Measurements from ENCODE around the gene ZNF107. TPM values are rescaled to one million over a fixed set of nuclear protein-coding genes. Genes with fewer than 3 reads are reported as not detected.

Gene ZNF107
- total and polyA plus RNA-seq, 12 donors, result 0.75 to 2.8 (median 1.7) TPM

GRCh38 chr7:64642875-64643274 is 23.1 kb upstream of the ZNF107 start:
- Histone ChIP-seq H3K27ac (no peak overlapping the region), H3K36me3 (no peaks in the 10 kb centered on the region), H3K9me3 (peaks cover 0 to 17% (median 0%) of the 10 kb centered on the region in 11 donors), H3K27me3 (no peaks in the 10 kb centered on the region), H3K4me1 (no peaks in the 10 kb centered on the region), H3K4me3 (no peak overlapping the region)
- TF ChIP-seq CTCF (IDR thresholded peaks at IDR 0.05), result no peak
- DNase-seq (no peak), ATAC-seq (no peak)
- whole genome bisulfite sequencing, 2 donors, result 91 to 94% methylated on average over 2 of the region's 2 CpGs
- intact Hi-C loops (cut with DNase I), result no loop called here

- H3K4me3 ChIP-seq, result no peak overlapping the region
- 39 to 54% methylated on average over 1 of the region's 1 CpG for WGBS, 2 donors
- H3K27me3 ChIP-seq, result no peaks in the 10 kb centered on the region
- DNase-seq (no peak), ATAC-seq (no peak)
- H3K27ac ChIP-seq, result no peak overlapping the region
- H3K4me1 ChIP-seq, result no peaks in the 10 kb centered on the region
- H3K9me3 ChIP-seq, result peaks cover 0 to 17% (median 0%) of the 10 kb centered on the region in 11 donors
- intact Hi-C loops (cut with DNase I), result no loop called here
- TF ChIP-seq CTCF (IDR thresholded peaks at IDR 0.05), result no peak
- no peaks in the 10 kb centered on the region for H3K36me3 ChIP-seq
These were observed 22.4 kb upstream of the ZNF107 start for GRCh38 chr7:64643566-64643965.

- no peak for ATAC-seq
- Histone ChIP-seq H3K4me3 (no peak overlapping the region), H3K27me3 (no peaks in the 10 kb centered on the region), H3K9me3 (peaks cover 0 to 12% (median 0%) of the 10 kb centered on the region in 11 donors), H3K36me3 (no peaks in the 10 kb centered on the region), H3K27ac (no peak overlapping the region), H3K4me1 (no peaks in the 10 kb centered on the region)
- intact Hi-C loops (cut with DNase I), result no loop called here
- no peak for TF ChIP-seq CTCF (IDR thresholded peaks at IDR 0.05)
- 94 to 98% methylated on average over 1 of the region's 1 CpG for WGBS, 2 donors
- DNase-seq, result no peak
These were observed 14.7 kb upstream of the ZNF107 start for GRCh38 chr7:64651203-64651602.

GRCh38 chr7:64651632-64652165 is 14.2 kb upstream of the ZNF107 start:
- Histone ChIP-seq H3K9me3 (peaks cover 0 to 12% (median 0%) of the 10 kb centered on the region in 11 donors), H3K36me3 (no peaks in the 10 kb centered on the region), H3K27ac (no peak overlapping the region), H3K27me3 (no peaks in the 10 kb centered on the region), H3K4me1 (no peaks in the 10 kb centered on the region), H3K4me3 (no peak overlapping the region)
- WGBS, 2 donors, result 79 to 83% methylated on average over 4 of the region's 4 CpGs
- no peak for DNase-seq
- TF ChIP-seq CTCF (IDR thresholded peaks at IDR 0.05), result no peak
- intact Hi-C loops (cut with DNase I), result no loop called here
- no peak for ATAC-seq

Data from heart right ventricle (tissue), 16 donors.